GM04504 (cell line): ENCODE data around the gene NUFIP1.
A peak's percentile ranks its signal among the peaks of the same experiment; 100 is the strongest.
"Not testable (repeated sequence)": the region's sequence is repeated elsewhere in the genome, so short reads cannot be mapped to it uniquely, and the experiment has no call there.

Experiments used
- DNase-seq: peaks from one replicate; pipeline ENCODE4 v3.0.0-alpha.2; 2012; ENCODE audit warnings: low read depth

The NUFIP1 gene

DNA sequence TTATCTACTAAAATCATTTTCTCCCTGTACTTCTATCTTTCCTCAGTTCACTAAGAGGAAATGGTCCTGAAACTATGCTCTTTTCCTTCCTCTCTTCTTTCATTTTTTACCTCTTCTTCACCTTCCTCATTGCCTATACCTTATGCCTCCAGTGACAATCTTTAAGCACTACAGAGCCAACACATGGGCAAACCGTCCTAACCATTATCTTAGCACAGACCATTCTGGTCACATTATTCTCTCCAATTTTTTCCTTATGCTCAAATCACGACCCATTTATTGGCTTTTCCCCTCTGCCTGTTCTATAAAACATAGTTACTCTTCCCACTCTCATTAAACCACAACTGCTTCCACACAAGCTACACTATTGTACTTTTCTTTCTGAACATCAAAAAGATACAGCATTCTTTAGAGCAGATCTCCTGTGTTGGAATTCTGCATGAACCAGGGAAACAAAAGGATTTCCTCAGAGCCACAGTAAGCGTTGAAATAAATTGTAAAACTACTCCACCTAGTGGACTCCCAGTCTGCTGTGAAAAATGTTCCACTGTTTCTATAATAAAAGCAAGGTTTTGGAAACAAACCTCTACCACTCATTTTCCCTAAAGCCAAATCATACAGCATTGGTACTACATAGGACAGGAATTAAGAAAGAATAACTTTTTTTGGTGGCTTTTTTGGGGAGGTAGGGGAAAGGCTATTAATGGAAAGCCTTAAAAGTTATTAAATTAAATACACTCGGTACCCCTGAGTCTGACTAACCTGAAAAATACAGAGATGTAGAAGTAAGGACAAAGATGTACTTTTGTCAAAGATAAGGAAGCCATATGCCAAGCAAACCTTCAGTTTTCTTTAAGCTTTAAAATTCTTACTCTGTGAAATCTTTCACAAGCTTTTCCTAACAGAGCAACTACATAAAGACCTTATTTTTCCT is 19.5 kb downstream of the NUFIP1 start:
- DNase-seq, result peak; percentile 38

DNA sequence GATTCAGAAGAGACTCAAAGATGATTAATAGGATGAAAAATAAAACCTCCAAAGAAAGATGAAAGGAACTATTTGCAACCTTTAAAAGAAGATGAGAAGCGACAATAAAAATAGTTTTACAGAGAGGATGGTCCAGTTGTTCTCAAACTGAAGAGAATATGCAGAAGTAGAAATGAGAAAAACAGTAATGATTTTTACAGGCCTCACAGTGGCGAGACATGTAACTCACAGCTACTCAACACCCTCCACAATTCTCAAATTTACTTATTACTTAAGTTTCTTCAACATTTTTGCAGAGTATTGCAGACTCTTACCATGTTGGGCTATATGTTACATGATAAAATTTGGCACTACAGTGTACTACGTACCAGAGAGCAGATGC is 20.8 kb downstream of the NUFIP1 start:
- DNase-seq, result no peak

DNA sequence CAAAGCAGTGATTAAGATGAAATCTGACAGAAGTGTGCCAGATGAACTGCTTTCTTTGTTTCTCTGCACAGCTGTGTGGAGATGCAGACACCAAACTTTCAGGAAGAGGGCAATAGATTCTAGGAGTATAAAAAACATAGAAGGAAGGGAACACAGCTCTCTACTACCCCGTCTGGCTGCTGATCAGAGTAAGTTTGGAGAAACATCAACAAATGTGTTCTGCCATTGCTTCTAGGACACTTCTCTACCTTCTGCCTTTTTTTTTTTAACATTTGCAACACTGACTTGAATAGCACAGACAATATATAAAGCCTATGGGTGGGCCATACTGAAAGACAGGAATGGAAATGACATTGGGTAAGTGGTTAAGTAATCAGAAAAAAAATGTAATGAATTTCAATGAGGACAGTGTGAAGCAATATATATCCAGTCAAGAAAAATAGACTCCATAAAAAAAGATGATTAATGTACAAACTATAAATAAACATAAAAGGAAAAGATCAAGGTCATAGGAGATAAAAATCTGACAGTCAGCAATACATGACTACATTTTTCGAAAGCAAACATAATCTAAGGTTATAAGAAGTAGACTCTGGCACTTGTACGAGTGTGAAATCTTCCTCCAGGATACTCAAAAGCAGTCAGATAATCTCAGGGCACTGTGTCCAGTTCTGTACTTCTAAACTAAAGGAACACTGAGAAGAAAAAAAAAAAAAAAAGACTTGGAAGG is 21.4 kb downstream of the NUFIP1 start:
- no peak for DNase-seq

DNA sequence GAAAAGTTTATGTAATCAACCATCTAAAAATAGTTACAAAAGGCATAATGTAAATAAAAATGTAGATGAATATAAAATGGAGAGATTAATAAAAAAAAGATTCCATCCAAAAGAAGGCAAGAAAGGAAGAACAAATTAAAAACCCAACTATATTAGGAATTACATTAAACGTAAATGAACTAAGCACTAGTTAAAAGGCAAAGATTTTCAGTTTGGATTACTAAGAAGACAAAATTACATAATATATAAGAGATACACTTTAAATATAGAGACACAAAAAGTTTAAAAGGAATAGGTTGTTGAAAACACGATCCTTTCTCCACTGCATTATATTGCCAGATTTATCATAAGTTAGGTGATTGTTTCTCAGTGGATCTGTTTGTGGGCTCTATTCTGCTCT is 27.3 kb downstream of the NUFIP1 start:
- DNase-seq, result no peak

DNA sequence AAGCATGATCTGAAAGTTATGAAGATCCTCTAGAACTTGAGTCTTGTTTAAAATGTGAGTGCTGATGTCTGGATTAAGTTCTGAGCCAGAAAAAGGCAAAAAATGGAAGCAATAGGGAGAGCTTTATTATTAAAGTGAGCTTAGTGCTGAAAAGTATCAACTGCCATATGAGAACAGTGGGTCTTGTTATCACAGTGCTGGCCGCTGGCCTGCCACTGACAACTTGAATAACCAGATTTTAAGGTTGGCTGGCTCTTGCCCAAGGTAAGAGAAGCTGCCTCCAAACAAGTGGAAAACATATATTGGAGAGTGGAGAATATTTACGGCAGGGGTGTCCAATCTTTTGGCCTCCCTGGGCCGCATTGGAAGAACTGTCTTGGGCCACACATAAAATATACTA is 33.9 kb downstream of the NUFIP1 start:
- no peak for DNase-seq

DNA sequence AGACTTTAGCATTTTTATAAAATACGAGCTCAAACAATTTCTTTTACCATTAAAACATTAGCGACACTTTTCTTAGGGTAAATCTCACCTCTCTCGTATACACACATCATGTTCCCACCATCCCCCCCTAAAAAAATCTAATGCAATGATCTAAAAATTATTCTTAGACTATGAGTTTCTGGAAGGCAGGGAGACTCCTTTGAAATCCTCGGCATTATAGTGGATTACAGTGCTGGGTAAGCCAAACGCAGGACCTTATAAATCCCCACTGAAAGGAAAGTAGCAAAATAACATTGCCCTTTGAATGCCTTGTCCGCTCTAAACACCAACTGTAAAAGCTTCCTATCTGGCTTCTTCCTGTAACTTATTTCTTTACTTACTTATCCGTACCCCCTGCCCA is 35.0 kb downstream of the NUFIP1 start:
- DNase-seq, result no peak

DNA sequence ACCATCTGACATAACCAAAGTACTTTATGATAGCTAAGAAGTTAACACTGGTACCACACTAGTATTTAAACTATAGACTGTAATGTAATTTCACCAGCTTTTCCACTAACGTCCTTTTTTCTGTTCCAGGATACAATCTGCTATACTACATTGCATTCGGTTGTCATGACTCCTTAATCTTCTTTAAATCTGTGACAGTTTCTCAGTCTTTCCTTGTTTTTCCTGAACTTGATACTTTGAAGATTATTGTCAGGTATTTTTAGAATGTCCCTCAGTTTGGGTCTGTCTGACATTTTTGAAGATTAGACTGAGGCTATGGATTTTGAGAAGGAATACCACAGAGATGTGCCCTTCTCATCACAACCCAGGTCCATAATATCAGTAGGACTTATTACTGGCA is 36.6 kb downstream of the NUFIP1 start:
- DNase-seq, result no peak

DNA sequence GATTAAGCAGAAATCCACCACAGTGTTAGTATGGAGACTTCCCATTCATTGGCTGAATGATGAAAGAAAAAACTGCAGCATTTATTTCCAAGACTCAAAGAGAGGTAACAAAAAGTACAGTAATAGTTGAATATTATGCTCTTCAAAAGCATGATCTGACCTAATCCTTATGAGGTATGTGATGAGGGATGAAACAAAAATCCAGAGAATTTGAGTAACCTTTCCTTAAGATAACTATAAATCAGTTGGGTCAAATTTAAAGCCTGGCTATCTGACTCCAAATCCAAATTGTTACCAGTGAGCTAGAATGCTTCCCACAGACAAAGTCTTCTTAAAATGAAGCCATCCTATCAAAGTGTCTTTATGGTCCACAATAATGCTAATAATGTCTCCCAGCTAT is 38.1 kb downstream of the NUFIP1 start:
- no peak for DNase-seq

DNA sequence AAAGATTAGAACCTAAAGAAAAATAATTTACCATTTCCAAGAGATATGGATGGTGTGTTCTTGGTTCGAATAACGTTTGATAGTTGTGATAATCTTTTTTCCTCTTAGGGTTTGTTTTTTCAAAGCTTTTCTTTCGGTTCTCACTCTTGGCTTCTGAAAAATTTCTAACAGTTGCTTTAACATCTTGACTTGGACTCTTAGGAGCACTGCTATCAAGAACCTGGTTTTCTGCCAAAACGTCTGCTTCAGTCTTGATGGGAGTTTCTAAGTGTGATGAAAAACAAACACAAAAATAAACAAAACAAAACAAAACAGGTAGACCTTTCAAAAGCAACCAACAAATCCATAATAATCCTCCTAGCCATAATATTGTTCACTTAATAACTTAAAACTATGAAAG is 45.9 kb downstream of the NUFIP1 start:
- not testable (repeated sequence) for DNase-seq

DNA sequence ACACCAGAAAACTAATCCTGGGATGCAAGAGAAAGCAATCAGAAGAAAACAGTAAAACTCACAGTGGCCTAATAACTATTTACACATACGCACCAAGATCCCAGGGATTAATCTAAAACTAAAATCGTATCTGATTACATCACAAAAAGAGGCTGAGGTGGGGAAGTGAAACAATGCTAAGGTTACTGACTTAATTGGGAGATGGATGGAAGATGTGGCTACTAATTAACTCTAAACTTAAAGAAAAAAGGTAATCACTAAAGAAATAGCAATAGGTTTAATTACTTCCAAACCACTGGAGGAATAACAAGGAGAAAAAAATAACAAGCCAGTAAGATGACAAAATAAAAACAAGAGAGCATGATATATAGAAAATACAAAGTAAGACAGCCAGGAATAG is 50.4 kb downstream of the NUFIP1 start:
- no peak for DNase-seq

DNA sequence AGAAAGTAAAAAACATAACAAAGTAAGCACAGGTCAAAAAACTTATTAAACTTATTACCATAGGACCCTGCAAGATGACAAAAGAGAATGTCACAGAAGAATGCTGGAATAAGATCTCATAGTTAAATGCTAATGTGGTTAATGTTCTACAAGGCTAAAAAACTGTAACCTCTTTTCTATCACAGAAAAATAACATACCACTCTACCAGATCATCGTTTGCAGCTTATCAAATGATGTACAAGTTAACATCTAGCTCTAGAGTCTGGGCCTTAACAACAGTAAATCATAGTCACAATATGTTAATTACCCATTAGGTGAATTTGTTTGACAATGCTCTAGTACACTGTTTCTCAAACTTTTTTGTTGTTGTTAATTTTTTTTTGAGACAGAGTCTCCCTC is 53.0 kb downstream of the NUFIP1 start:
- no peak for DNase-seq

DNA sequence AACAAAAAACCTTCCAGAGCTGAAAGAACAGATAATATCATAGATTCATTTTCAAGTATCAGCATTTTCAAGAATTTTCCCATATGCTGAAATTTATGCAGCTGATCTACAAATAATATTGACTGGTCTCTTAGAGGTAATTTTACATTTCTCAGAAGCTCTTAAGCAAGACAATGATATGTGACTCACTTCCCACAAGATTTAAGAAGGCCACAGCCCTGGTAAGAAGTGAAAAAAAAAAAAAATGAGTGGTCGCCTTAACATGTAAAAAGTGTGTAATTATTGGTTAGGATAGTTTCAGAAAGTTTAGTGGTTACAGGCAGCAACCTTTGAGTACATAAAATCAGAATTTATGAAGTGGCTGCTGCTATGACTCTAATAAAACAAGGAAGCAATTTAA is 54.5 kb downstream of the NUFIP1 start:
- peak; percentile 30 for DNase-seq

DNA sequence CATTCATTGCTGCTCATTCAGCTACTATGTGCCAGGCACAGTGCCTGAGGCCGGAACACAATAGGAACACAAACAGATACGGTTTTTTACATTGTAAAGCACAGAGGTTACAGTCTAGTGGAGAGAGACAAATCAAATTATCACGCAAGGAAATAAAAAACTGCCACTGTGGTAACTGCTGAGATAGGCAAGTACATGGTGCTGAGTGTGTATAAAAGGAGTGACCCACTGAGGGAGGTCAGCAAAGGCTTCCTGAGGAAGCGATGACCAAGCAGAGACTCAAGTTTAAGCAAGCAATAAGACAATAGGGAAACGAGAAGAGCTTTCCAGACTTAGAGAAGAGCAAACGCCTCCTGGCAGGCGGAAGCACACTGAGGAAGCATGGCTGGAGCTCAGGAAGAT is 56.4 kb downstream of the NUFIP1 start:
- peak; percentile 28 for DNase-seq

DNA sequence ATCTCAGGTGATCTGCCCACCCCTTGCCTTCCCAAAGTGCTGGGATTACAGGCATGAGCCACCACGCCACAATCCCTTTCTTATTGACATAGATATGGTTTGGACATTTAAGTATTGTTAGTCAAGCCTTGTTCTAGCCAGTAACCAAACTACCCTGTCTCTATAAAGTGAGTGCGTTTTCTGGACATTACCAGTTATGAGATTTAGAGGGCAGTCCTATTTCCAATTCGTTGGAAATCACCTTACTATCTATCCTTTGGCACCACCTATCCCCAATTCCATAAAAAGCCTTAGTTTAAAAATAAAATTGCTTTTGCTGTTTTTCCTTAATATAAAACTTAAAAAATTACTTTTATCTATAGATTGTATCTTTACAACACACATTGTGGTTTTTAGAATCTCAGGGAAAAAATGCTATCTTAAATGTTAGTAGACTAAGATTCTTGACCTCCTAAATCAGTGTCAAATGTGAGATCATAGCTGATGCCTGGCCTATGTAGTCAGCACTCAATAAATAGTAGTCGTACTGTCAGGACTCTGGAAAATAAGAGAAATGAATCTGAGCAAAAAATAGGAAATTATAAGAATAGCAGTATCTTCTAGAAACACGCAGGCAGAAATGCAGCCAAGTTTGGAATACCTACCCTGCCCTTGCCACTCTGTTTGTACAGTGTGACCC is 57.0 kb downstream of the NUFIP1 start:
- no peak for DNase-seq

DNA sequence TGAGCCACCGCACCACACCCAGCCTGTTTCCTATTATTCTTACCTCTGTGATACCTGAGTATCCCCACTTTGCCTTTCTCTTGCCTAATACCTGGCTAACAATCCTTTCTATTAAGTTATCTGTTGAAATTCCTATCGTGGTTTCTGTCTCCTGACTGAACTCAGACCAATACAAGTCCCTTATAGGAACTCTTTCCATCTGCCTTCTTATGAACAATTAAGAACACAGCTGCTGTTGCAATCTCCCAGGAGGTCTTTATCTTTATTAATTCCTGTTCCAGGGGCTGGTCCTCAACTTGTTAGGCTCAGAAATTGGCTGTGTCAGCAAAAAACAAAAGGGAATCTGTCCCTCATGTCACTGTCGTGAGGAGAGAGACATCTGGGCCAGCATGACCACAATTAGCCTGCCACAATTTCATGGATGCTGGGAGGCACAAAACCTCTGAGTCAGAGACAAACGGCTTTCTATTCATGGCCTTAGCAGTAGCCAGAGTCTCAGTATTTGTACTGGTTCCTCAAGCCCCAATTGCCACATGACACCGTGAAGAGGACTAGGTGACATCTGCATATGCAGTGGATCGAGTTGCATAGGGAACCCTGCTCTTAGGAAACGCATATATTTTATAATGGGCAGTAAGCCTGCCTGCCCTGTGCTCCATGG is 58.2 kb downstream of the NUFIP1 start:
- peak; percentile 19 for DNase-seq

DNA sequence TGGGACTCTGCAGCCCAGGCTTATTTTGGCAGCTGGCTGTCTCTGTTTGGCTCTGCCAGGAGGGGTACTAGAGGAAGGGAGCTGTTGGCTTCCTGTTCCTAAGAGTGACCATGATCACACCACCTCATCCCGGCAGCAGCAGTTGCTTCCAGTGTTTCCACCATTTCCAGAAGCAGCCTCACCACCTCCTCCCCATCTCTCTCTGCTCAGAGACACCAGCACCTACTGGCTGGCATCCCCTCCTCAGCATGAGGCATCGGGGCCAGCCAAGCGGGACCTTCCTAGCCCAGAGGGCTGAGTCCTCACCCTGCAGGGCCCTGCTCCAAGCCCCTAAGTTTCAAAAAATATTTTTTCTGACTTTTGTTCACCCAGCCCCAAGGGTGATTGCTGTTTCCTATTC is 59.0 kb downstream of the NUFIP1 start:
- no peak for DNase-seq

DNA sequence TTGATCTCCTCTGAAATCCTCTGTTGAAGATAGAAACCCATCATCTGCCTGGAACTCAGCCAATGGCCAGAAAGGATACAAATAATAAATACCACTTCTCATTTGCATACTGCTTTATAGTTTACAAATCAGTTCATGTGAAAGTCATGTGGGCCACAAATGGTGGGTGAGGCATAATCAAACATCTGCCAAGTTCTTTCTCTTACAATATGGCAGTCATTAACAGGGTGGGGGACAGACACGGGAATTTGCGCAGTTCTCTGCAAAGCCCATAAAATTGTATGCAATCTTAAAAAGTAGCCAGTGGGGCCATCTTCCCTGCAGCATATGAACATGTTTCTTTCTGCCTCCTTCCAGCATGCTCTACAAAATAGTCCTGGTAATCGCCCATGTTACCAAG is 59.6 kb downstream of the NUFIP1 start:
- DNase-seq, result peak; percentile 43

DNA sequence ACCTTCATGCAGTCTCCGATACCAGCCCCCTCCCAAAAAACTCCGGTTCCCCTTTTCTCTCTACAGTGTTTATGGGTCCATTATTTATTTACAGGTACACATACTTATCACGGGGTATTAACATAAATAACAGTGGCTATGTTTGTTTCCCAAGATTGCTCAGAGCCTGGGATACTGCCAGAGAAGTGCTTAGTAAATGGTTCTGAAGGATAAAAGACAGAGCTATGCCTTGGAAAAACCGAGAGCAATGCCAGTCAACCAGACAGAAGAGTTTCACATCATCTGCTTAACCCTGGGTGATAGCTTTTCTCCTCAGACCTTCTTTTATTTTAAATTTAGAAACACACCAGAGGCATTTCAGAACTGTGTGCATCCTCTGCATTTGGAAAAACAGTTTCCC is 61.3 kb downstream of the NUFIP1 start:
- no peak for DNase-seq

DNA sequence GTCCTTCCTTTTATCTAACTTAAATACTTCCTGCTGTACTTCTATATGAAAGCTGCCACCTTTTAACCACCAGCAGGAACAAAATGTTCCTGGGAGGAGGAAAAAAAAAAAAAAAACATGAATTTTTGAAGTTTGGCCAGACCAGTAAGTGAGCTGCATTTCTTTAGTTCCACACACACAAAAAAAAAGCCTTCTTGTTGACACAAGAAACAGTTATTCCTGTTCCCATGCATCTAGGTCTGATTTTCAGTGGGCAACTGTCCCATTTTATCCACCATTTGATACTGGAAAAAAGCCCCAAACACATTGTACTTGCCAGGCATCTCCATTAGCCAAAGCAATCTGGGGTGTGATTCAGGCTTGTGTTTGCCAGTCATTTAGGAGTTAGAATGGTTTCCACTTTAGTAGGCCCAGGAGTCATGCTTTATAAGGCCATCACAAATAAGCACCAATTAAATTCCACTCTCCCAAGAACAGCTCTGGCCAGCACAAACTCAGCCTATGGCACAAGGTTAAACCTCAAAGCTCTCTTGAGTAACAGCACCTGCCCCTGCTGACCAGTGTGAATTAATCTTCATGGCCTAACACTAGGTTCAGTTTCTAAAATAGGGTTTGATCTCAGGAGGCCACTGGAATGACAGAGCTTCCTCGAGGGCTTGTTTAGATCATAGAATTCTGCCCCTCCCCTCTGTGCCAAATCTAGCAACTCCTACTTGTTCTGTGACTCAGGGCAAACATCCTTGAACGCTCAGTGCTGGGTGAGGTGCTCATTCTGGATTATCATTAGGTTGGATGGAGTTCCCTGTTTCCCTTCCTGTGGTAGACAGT is 67.1 kb downstream of the NUFIP1 start:
- DNase-seq, result peak; percentile 72

DNA sequence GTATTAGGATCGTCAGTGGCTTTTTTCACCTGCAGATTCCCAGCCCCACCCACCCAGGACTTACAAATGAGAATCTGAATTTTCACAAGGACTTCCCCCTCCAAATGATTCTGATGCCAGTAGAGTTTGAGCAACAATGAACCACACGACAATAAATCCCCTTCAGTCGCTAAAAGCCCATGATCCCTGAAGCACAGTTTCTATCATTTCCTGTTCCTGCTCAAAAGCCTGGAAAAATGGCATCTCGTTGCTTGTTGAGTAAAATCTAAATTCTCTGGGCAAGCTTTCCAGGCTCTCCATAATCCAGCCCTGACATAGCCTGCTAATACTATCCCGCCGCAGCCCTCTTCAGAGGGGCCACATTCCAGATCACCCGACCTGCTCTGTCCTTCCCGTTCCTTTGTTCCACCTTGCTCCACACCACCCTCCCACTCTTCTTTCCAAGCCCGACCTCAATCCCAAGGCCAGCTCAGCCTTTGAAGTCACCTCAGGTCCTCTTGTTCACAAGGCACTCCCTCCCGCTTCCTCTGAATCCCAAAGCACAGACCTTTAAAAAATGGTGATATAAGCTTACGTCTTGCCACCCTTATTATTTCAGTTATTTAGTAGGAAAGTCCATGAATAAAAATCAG is 67.9 kb downstream of the NUFIP1 start:
- DNase-seq, result no peak

DNA sequence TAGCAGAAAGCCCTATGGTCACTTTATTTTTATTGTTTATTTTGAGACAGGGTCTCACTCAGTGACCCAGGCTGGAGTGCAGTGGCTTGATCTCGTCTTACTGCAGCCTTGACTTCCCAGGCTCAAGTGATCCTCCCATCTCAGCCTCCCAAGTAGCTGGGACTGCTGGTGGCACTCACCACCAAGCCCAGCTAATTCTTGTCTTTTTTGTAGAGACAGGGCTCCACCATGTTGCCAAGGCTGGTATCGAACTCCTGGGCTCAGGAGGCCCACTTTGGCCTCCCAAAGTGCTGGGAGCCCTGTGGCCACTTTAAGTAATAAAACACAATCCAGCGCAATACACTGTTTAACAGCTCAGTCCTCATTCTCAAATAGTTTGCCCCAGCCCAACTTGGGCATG is 69.3 kb downstream of the NUFIP1 start:
- no peak for DNase-seq
